ENCODE measurements around the gene ZNF483. TPM values are rescaled to one million over a fixed set of nuclear protein-coding genes. Genes with fewer than 3 reads are reported as not detected.
"Not testable (repeated sequence)": the region's sequence is repeated elsewhere in the genome, so short reads cannot be mapped to it uniquely, and the experiment has no call there.

ZNF483 gene
- 1.1 and 1.6 TPM in 2 replicates for total RNA-seq

- DNase-seq (ENCODE audit: low read depth in 2 of 2) = peak; percentile 67 to 90
These were observed at the start of gene ZNF483 for GRCh38 chr9:111525056-111525977. ZNF483 (plus strand) TSS chr9:111525179; CDS start chr9:111527396, 2,217 bp downstream.

GRCh38 chr9:111475195-111475594, 49.8 kb upstream of the ZNF483 start:
- no peak for DNase-seq (ENCODE audit: low read depth in 2 of 2)

DNA sequence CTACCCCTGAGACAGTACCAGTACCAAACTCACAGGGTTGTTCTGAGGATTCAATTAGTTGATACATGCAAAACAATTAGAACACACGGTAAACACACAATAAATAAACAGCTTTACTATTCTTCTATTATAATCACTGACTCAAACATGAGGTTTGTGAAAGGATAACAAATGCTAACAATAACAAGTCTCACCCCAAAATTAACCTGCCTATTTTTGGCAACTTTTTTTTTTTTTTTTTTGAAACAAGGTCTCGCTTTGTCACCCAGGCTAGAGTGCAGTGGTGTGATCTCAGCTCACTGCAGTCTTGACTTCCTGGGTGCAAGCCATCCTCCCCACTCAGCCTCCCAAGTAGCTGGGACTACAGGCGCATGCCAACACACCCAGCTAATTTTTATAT, 47.3 kb upstream of the ZNF483 start:
- no peak for DNase-seq (ENCODE audit: low read depth in 2 of 2)

DNA sequence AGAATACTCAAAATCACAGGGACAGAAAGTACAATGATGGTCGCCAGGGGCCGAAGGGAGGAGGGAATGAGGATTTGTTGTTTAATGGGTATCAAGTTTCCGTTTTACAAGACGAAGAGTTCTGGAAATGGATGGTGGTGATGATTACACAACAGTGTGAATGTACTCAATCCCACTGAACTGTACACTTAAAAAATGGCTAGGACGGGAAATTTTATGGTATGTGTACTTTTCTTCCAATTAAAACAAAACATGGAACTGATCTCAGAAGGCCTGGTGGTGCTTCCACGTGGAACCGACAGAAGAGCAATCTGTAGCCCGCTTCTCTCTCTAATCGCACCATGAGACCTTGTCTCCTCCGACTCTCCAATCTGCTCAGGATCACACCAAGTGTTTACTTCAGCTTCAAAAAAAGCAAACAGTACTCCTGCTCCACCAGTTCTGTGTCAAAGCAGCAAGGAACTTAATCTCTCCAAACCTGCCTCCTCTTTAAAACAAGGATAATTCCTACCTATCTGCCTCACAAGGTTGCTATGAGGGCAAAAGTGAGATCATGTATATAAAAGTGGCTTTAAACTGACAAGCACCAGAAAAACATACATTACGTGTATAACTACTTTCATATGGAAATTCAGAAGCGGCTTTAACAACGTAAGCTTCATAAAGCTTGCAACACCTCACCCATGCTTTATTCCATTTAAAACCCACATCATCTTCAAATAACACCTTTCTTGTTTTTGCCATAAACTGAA, 42.9 kb upstream of the ZNF483 start:
- peak; percentile 14 to 30 for DNase-seq (ENCODE audit: low read depth in 2 of 2)

- DNase-seq (ENCODE audit: low read depth in 2 of 2) = peak; percentile 61 to 79
These were observed 42.1 kb upstream of the ZNF483 start for GRCh38 chr9:111482694-111483438.

DNA sequence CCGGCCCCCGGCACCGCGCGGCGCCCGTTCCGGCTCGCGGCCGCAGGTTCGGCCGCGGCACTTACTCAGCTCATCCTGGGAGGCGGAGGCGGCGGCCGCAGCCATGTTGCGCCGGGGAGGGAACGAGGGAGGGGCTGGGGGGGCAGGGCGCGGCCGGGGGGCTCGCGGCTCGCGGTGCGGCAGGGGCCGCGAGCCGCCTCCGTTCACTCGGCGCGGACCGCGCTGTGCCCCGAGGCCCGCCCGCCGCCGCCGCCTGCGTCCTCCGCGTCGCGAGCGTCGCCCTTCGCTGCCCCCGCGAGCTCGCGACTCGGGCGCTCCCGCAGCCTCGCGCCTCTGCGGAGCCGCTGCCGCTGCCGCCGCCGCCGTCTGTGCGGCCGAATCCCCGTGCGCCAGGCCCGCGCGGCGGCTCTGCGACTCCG, 41.5 kb upstream of the ZNF483 start:
- no peak for DNase-seq (ENCODE audit: low read depth in 2 of 2)

DNA sequence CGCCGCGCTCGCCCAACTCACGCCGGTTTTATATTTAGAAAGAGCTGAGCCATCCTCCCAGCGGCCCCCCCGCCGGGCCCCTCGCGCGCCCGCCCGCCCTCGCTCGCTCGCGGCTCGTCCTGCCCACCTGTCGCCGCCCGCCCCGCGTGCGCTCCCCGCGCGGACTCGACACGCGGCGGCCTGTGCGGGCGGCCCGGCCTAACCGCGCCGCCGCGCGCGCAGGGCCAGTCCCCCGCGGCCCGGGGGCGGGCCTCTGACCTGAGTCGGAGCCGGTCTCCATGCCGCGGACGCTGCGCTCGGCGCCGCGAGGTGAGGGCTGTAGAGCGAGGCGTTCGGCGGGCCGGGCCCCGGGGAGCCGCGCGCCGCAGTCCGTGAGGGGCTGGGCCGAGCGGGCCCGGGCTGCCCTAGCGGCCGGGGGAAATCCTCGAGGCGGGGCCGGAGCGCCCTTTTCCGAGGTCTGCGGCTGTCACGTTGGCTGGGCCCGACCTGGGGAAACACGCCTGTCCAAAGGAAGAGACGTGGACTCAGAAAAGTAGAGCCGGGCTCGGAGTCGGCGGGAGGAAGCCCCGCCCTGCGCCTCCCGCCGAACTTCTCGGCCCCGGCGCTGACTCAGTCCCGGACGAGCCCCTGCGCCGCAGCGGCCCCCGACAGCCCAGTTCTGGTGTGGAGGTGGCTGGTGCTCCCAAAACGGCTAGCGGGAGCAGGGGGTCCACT, 41.0 kb upstream of the ZNF483 start, which contains the start of gene ECPAS:
Gene ECPAS (minus strand): TSS at position 526 of the 714 bp plus-strand sequence. CDS start 11,465 bp downstream, outside the sequence.
- peak; percentile 75 to 82 for DNase-seq (ENCODE audit: low read depth in 2 of 2)

DNA sequence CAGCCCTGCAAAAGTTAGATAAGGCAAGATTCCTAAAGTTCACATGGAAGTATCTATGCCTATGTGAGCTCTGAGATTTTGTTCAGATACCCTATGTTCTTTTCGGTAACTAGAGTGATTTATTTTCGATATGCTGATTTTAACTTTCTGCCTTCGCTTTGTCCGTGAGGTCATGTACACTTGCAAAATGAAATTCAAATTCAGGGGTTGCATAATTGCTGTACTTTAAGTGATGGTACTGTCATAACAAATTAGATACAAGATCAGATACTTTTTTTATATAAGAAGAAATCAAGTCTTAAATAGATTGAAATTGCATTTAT, 40.4 kb upstream of the ZNF483 start:
- DNase-seq (ENCODE audit: low read depth in 2 of 2) = no peak

GRCh38 chr9:111497196-111497595, 27.8 kb upstream of the ZNF483 start:
- not testable (repeated sequence) for DNase-seq (ENCODE audit: low read depth in 2 of 2)

- DNase-seq (ENCODE audit: low read depth in 2 of 2) = no peak
These were observed 23.9 kb upstream of the ZNF483 start for GRCh38 chr9:111501005-111501562.

DNA sequence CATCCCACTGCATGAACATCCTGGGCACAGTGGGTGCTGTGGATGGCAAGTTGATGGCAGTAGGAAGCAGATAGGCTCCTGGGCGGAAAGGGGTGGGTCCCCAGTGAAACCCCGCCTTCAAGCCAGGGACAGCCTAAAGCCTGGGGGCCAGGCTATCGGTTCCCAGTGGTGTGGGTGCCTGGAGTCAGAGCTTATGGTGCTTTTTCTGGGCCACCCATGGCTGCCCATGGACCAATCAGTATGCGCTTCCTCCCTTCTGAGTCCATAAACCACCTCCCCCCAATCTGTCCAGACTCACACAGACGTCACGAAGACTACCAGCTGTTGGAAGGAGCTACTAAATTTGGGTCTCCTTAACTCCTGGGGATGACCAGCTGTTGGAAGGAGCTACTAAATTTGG, 23.3 kb upstream of the ZNF483 start:
- no peak for DNase-seq (ENCODE audit: low read depth in 2 of 2)

DNA sequence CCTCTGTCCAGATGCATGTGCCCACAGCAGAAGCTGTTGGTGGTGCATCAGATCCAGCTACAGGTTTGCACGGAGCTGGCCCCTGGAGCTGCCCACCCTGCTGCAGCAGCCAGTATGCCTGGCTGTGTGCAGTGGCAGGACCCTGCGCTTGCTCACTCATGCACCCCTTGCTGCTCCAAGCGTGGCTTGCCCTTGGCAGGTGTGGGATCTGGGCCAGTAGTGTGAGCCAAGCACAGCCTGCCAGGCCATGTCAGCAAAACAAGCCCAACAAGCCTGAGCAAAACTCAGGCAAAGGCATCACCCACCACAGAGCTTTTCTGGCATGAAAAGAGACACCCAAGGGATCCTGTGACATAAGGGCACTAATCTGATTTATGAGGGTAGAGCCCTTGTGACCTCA, 22.5 kb upstream of the ZNF483 start:
- no peak for DNase-seq (ENCODE audit: low read depth in 2 of 2)

GRCh38 chr9:111511581-111511980, 13.4 kb upstream of the ZNF483 start:
- DNase-seq (ENCODE audit: low read depth in 2 of 2) = not testable (repeated sequence)

- no peak for DNase-seq (ENCODE audit: low read depth in 2 of 2)
These were observed 10.0 kb upstream of the ZNF483 start for GRCh38 chr9:111514967-111515366.

GRCh38 chr9:111516061-111516465, 8.9 kb upstream of the ZNF483 start:
- DNase-seq (ENCODE audit: low read depth in 2 of 2) = peak in 1 of 2 donors; percentile 3

DNA sequence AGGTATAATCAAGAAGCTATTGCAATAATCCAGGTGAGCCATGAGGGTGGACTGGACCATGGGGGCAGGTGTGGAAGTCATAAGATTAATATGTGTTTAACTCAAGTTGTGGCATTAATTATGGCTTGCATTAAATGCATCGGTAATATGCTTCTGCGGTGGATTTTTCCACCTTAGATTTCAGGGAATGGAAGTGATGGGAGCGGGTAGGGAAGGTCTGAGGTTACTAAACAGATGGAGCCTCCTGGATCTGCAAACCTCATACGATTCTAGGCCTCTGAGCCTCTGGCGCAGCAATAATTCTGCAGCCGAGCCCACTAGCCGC, 286 bp upstream of the ZNF483 start:
- no peak for DNase-seq (ENCODE audit: low read depth in 2 of 2)

DNA sequence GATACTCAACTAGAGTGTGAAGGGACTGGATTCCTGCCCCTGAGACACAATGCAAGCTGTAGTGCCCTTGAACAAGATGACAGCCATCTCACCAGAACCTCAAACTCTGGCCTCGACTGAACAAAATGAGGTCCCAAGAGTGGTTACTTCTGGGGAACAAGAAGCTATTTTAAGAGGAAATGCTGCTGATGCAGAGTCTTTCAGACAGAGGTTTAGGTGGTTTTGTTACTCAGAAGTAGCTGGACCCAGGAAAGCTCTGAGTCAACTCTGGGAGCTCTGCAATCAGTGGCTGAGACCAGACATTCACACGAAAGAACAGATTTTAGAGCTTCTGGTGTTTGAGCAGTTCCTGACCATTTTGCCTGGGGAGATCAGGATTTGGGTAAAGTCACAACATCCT, 2.4 kb downstream of the ZNF483 start:
- no peak for DNase-seq (ENCODE audit: low read depth in 2 of 2)

DNA sequence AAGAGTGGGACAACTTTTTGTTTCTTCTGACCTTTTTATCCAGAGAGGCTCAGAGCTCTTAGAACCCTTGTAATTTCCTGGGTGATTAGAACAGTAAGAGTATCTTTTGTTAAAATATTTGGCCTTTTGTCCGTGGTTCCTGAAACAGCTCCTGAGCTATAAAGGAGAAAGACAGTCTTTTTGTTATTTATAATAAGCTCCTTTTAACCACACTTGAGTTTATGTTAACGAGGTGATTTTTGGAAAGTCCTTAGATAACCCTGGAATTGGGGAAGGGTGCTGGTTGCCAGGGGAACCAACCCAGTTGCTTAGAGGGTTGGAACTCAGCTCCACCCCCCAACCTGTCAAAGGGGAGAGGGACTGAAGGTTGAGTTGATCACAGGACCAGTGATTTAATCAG, 4.8 kb downstream of the ZNF483 start:
- no peak for DNase-seq (ENCODE audit: low read depth in 2 of 2)

- DNase-seq (ENCODE audit: low read depth in 2 of 2) = no peak
These were observed 6.7 kb downstream of the ZNF483 start for GRCh38 chr9:111531716-111532115.

- no peak for DNase-seq (ENCODE audit: low read depth in 2 of 2)
These were observed 8.3 kb downstream of the ZNF483 start for GRCh38 chr9:111533099-111533790.

Measured in lung microvascular endothelial cell (primary cell).